Transverse colon (tissue), 3 donors: ENCODE measurements around the gene ABTB1.

Experiments
- CTCF ChIP-seq, 5 experiments: fragments of 200-600 bp in 3 of 5; fragments of 450-650 bp in 2 of 5; sonication (generic) in 3 of 5; IDR thresholded peaks; 1 replicate in 2 of 5; 2 replicates in 3 of 5; pipeline ENCODE4 v1.5.1; 2016 to 2017; ENCODE audit warnings: antibody characterized with exemption in 5 of 5, inconsistent platforms in 3 of 5, mild to moderate bottlenecking in 2 of 5, moderate library complexity in 1 of 5
- POLR2A ChIP-seq: fragments of 450-650 bp; IDR thresholded peaks from one replicate; pipeline ENCODE4 v1.6.1; 2016; ENCODE audit warnings: antibody characterized with exemption, mild to moderate bottlenecking, moderate library complexity

- TF ChIP-seq CTCF (IDR thresholded peaks at IDR 0.05) (no peak), POLR2A (no peak)
These were observed 17.4 kb downstream of the ABTB1 start for GRCh38 chr3:127690106-127690505.
